DND-41 (cell line): ENCODE measurements around the gene QPCTL.

Experiments used
- ATAC-seq: fragments of 200-7000 bp; cut with Tn5 transposase; 3 replicates; pipeline ENCODE4 v1.9.1; 2021; ENCODE audit warnings: low read depth; ENCODE audit not compliant: insufficient read depth
- DNase-seq: peaks from one replicate; pipeline ENCODE4 v3.0.0-alpha.2; 2020
- H2AFZ ChIP-seq: 2 replicates; pipeline ENCODE4 v1.6.0; 2012; ENCODE audit warnings: low read depth, low read length
- H3K27ac ChIP-seq: 2 replicates; pipeline ENCODE4 v1.5.1; 2012; ENCODE audit warnings: low read length, inconsistent platforms
- H3K27me3 ChIP-seq: fragments of 200-600 bp; sonication (generic); 2 replicates; pipeline ENCODE4 v1.6.0; 2012; ENCODE audit warnings: low read length, mild to moderate bottlenecking, inconsistent platforms; ENCODE audit not compliant: insufficient read depth, poor library complexity
- H3K36me3 ChIP-seq: 2 replicates; pipeline ENCODE4 v1.5.1; 2012; ENCODE audit warnings: low read length, inconsistent platforms; ENCODE audit not compliant: insufficient read depth
- H3K4me1 ChIP-seq: 2 replicates; pipeline ENCODE4 v1.5.1; 2012; ENCODE audit warnings: mild to moderate bottlenecking, low read length; ENCODE audit not compliant: insufficient read depth
- H3K4me2 ChIP-seq: 2 replicates; pipeline ENCODE4 v1.6.0; 2012; ENCODE audit warnings: mild to moderate bottlenecking, moderate library complexity, low read length, inconsistent platforms; ENCODE audit not compliant: insufficient read depth
- H3K4me3 ChIP-seq, 2 experiments: fragments of 200-600 bp in 1 of 2; shearing (Covaris generic) in 1 of 2; 2 replicates each; pipeline ENCODE4 v1.5.1; 2012 to 2016; ENCODE audit warnings: inconsistent platforms in 2 of 2, low read length in 2 of 2, mild to moderate bottlenecking in 2 of 2, low read depth in 1 of 2, moderate library complexity in 1 of 2
- H3K79me2 ChIP-seq: 2 replicates; pipeline ENCODE4 v1.6.0; 2012; ENCODE audit warnings: low read length, inconsistent platforms; ENCODE audit not compliant: insufficient read depth
- H3K9ac ChIP-seq: 2 replicates; pipeline ENCODE4 v1.6.0; 2012; ENCODE audit warnings: low read depth, mild to moderate bottlenecking, inconsistent platforms, low read length, moderate library complexity
- H3K9me3 ChIP-seq: 2 replicates; pipeline ENCODE4 v1.5.1; 2012; ENCODE audit warnings: low read length, moderate library complexity, mild to moderate bottlenecking, inconsistent platforms; ENCODE audit not compliant: insufficient read depth, severe bottlenecking
- H4K20me1 ChIP-seq: 2 replicates; pipeline ENCODE4 v1.6.0; 2012; ENCODE audit warnings: low read length; ENCODE audit not compliant: insufficient read depth
- CTCF ChIP-seq: IDR thresholded peaks from 2 replicates; pipeline ENCODE4 v1.5.1; 2012; ENCODE audit warnings: borderline replicate concordance, low read length, moderate library complexity, mild to moderate bottlenecking; ENCODE audit not compliant: poor library complexity, severe bottlenecking; ENCODE audit errors: extremely low read depth
- EZH2 ChIP-seq: IDR thresholded peaks from 3 replicates; pipeline ENCODE4 v1.6.1; 2012; ENCODE audit warnings: borderline replicate concordance, low read depth, mild to moderate bottlenecking, moderate library complexity, low read length, inconsistent platforms; ENCODE audit not compliant: severe bottlenecking

The QPCTL gene

GRCh38 chr19:45664575-45664974 is 27.9 kb upstream of the QPCTL start:
- no peak for ATAC-seq

GRCh38 chr19:45667620-45668341 is 24.7 kb upstream of the QPCTL start, which contains the start of gene GIPR:
Gene GIPR, plus strand, starts transcription at chr19:45668221. Its CDS starts 1,300 bp downstream, at chr19:45669521.
- ATAC-seq: peak; percentile 80
- Histone ChIP-seq H3K9ac (peak within 1 kb of the TSS; percentile 51), H3K27me3 (peaks cover 14% of the 10 kb centered on the region), H4K20me1 (no peaks in the 10 kb centered on the region), H3K79me2 (no peaks in the 10 kb centered on the region), H3K4me1 (peaks cover 21% of the 10 kb centered on the region), H3K4me3 (peak within 1 kb of the TSS; percentile 14 to 59; a peak in 3 of 4 replicates), H3K4me2 (peak within 1 kb of the TSS; percentile 83), H3K36me3 (no peaks in the 10 kb centered on the region), H3K27ac (peak within 1 kb of the TSS; percentile 48; the same call in 1 of the 2 replicates), H2AFZ (peak within 1 kb of the TSS; percentile 72), H3K9me3 (no peaks in the 10 kb centered on the region)
- no peak for TF ChIP-seq EZH2
- no peak for TF ChIP-seq CTCF
- DNase-seq: peak; percentile 78

More at GRCh38 chr19:45664575-45664974, 27.9 kb upstream of the QPCTL start:
- Histone ChIP-seq H3K27ac (no peak overlapping the region), H3K9me3 (no peaks in the 10 kb centered on the region), H3K27me3 (peaks cover 23% of the 10 kb centered on the region), H3K9ac (no peak overlapping the region), H3K4me1 (peaks cover 21% of the 10 kb centered on the region), H3K4me2 (no peak overlapping the region), H3K4me3 (no peak overlapping the region), H3K36me3 (no peaks in the 10 kb centered on the region), H3K79me2 (no peaks in the 10 kb centered on the region), H4K20me1 (no peaks in the 10 kb centered on the region), H2AFZ (no peak overlapping the region)
- DNase-seq: no peak
- no peak for TF ChIP-seq CTCF
- TF ChIP-seq EZH2: no peak

- H3K27me3 ChIP-seq: peaks cover 14% of the 10 kb centered on the region
- ATAC-seq (peak; percentile 43), DNase-seq (no peak)
- peak; percentile 80 for TF ChIP-seq EZH2
- TF ChIP-seq CTCF: no peak
- peak overlapping the region; percentile 51 for H3K9ac ChIP-seq
- H2AFZ ChIP-seq: peak overlapping the region; percentile 72
- peaks cover 21% of the 10 kb centered on the region for H3K4me1 ChIP-seq
- H3K36me3 ChIP-seq: no peaks in the 10 kb centered on the region
- H3K27ac ChIP-seq: peak overlapping the region; percentile 22; the same call in 1 of the 2 replicates
- H3K79me2 ChIP-seq: no peaks in the 10 kb centered on the region
- no peaks in the 10 kb centered on the region for H3K9me3 ChIP-seq
- H4K20me1 ChIP-seq: no peaks in the 10 kb centered on the region
- H3K4me2 ChIP-seq: peak overlapping the region; percentile 83
- peak overlapping the region; percentile 14 to 59; a peak in 3 of 4 replicates for H3K4me3 ChIP-seq
Measured at GRCh38 chr19:45668342-45668871, 24.1 kb upstream of the QPCTL start.
